ENCODE results near the gene GAB1.

The GAB1 gene

GRCh38 chr4:143407888-143408287 is 71.2 kb downstream of the GAB1 start:
- Histone ChIP-seq H3F3A (ENCODE audit: insufficient read depth) (no peaks in the 10 kb centered on the region), H3K27me3 (ENCODE audit: low read length) (no peaks in the 10 kb centered on the region), H3K4me3 (ENCODE audit: insufficient read depth, low read length, poor library complexity, severe bottlenecking) (no peak overlapping the region), H3K9ac (ENCODE audit: low read length) (no peak overlapping the region), H3K79me2 (ENCODE audit: insufficient read depth, low read length) (no peaks in the 10 kb centered on the region), H3K4me2 (ENCODE audit: low read depth, low read length, poor library complexity, severe bottlenecking) (no peak overlapping the region), H3K27ac (ENCODE audit: low read depth, low read length) (no peak overlapping the region), H3K9me2 (replicated peaks; ENCODE audit: insufficient read depth, low read length) (no peaks in the 10 kb centered on the region), H3K9me3 (ENCODE audit: insufficient read depth, low read length) (no peaks in the 10 kb centered on the region), H2AFZ (ENCODE audit: low read depth, low read length, severe bottlenecking) (no peak overlapping the region), H4K20me1 (ENCODE audit: low read depth, low read length) (no peaks in the 10 kb centered on the region), H3K36me3 (ENCODE audit: low read length) (no peaks in the 10 kb centered on the region)
- TF ChIP-seq, protein P1, sequence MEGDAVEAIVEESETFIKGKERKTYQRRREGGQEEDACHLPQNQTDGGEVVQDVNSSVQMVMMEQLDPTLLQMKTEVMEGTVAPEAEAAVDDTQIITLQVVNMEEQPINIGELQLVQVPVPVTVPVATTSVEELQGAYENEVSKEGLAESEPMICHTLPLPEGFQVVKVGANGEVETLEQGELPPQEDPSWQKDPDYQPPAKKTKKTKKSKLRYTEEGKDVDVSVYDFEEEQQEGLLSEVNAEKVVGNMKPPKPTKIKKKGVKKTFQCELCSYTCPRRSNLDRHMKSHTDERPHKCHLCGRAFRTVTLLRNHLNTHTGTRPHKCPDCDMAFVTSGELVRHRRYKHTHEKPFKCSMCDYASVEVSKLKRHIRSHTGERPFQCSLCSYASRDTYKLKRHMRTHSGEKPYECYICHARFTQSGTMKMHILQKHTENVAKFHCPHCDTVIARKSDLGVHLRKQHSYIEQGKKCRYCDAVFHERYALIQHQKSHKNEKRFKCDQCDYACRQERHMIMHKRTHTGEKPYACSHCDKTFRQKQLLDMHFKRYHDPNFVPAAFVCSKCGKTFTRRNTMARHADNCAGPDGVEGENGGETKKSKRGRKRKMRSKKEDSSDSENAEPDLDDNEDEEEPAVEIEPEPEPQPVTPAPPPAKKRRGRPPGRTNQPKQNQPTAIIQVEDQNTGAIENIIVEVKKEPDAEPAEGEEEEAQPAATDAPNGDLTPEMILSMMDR (IDR thresholded peaks at IDR 0.05; ENCODE audit: insufficient read depth, low read length, poor library complexity, severe bottlenecking) = no peak
- TF ChIP-seq EZH2phosphoT487 (conservative IDR thresholded peaks at IDR 0.05; ENCODE audit: low read length) = no peak

GRCh38 chr4:143410015-143410414 is 73.3 kb downstream of the GAB1 start:
- H2AFZ ChIP-seq (ENCODE audit: low read depth, low read length, severe bottlenecking) = no peak overlapping the region
- no peak overlapping the region for H3K4me3 ChIP-seq (ENCODE audit: insufficient read depth, low read length, poor library complexity, severe bottlenecking)
- H3K27me3 ChIP-seq (ENCODE audit: low read length) = no peaks in the 10 kb centered on the region
- no peak overlapping the region for H3K27ac ChIP-seq (ENCODE audit: low read depth, low read length)
- no peak overlapping the region for H3K9ac ChIP-seq (ENCODE audit: low read length)
- H3K9me2 ChIP-seq (replicated peaks; ENCODE audit: insufficient read depth, low read length) = no peaks in the 10 kb centered on the region
- H4K20me1 ChIP-seq (ENCODE audit: low read depth, low read length) = no peaks in the 10 kb centered on the region
- no peaks in the 10 kb centered on the region for H3K79me2 ChIP-seq (ENCODE audit: insufficient read depth, low read length)
- no peak overlapping the region for H3K4me2 ChIP-seq (ENCODE audit: low read depth, low read length, poor library complexity, severe bottlenecking)
- H3F3A ChIP-seq (ENCODE audit: insufficient read depth) = no peaks in the 10 kb centered on the region
- no peaks in the 10 kb centered on the region for H3K36me3 ChIP-seq (ENCODE audit: low read length)
- TF ChIP-seq, protein P1 (IDR thresholded peaks at IDR 0.05; ENCODE audit: insufficient read depth, low read length, poor library complexity, severe bottlenecking) = no peak
- no peak for TF ChIP-seq EZH2phosphoT487 (conservative IDR thresholded peaks at IDR 0.05; ENCODE audit: low read length)
- H3K9me3 ChIP-seq (ENCODE audit: insufficient read depth, low read length) = no peaks in the 10 kb centered on the region

- no peaks in the 10 kb centered on the region for H3K36me3 ChIP-seq (ENCODE audit: low read length)
- H3F3A ChIP-seq (ENCODE audit: insufficient read depth) = no peaks in the 10 kb centered on the region
- H3K27me3 ChIP-seq (ENCODE audit: low read length) = no peaks in the 10 kb centered on the region
- no peak overlapping the region for H3K4me2 ChIP-seq (ENCODE audit: low read depth, low read length, poor library complexity, severe bottlenecking)
- no peak for TF ChIP-seq EZH2phosphoT487 (conservative IDR thresholded peaks at IDR 0.05; ENCODE audit: low read length)
- TF ChIP-seq, protein P1 (IDR thresholded peaks at IDR 0.05; ENCODE audit: insufficient read depth, low read length, poor library complexity, severe bottlenecking) = no peak
- H4K20me1 ChIP-seq (ENCODE audit: low read depth, low read length) = no peaks in the 10 kb centered on the region
- H3K9me2 ChIP-seq (replicated peaks; ENCODE audit: insufficient read depth, low read length) = no peaks in the 10 kb centered on the region
- H2AFZ ChIP-seq (ENCODE audit: low read depth, low read length, severe bottlenecking) = no peak overlapping the region
- no peaks in the 10 kb centered on the region for H3K79me2 ChIP-seq (ENCODE audit: insufficient read depth, low read length)
- H3K27ac ChIP-seq (ENCODE audit: low read depth, low read length) = no peak overlapping the region
- H3K4me3 ChIP-seq (ENCODE audit: insufficient read depth, low read length, poor library complexity, severe bottlenecking) = no peak overlapping the region
- no peaks in the 10 kb centered on the region for H3K9me3 ChIP-seq (ENCODE audit: insufficient read depth, low read length)
- H3K9ac ChIP-seq (ENCODE audit: low read length) = no peak overlapping the region
These were observed 75.1 kb downstream of the GAB1 start for GRCh38 chr4:143411527-143412419.

Data from SU-DHL-6 (cell line).